Globus pallidus (tissue), 1 donor: ENCODE data around the gene RWDD4.

Experiments
- DNase-seq: peaks from one replicate; pipeline ENCODE4 v3.0.0-alpha.2; 2015; ENCODE audit warnings: low spot score

RWDD4 gene

GRCh38 chr4:183659029-183659871 is at the start of gene RWDD4, which contains the start of gene TRAPPC11:
RWDD4 (minus strand) TSS chr4:183659185; CDS start chr4:183658952, 233 bp downstream.
TRAPPC11 (plus strand) TSS chr4:183659293; CDS start chr4:183663868, 4,575 bp downstream.
- DNase-seq: peak; percentile 98

GRCh38 chr4:183702492-183702891 is 43.5 kb upstream of the RWDD4 start:
- no peak for DNase-seq

- no peak for DNase-seq
These were observed 41.4 kb upstream of the RWDD4 start for GRCh38 chr4:183700407-183700806.

GRCh38 chr4:183698909-183699308 is 39.9 kb upstream of the RWDD4 start:
- no peak for DNase-seq

GRCh38 chr4:183691897-183692296 is 32.9 kb upstream of the RWDD4 start:
- DNase-seq: no peak

- DNase-seq: no peak
These were observed 32.0 kb upstream of the RWDD4 start for GRCh38 chr4:183691006-183691405.

- no peak for DNase-seq
These were observed 29.2 kb upstream of the RWDD4 start for GRCh38 chr4:183688216-183688615.

- no peak for DNase-seq
These were observed 27.5 kb upstream of the RWDD4 start for GRCh38 chr4:183686461-183686860.

GRCh38 chr4:183681119-183681518 is 22.1 kb upstream of the RWDD4 start:
- DNase-seq: no peak

- no peak for DNase-seq
These were observed 16.6 kb upstream of the RWDD4 start for GRCh38 chr4:183675625-183676024.

- DNase-seq: no peak
These were observed 15.2 kb upstream of the RWDD4 start for GRCh38 chr4:183674153-183674552.

GRCh38 chr4:183670960-183671555 is 12.1 kb upstream of the RWDD4 start:
- no peak for DNase-seq

- DNase-seq: no peak
These were observed 11.3 kb upstream of the RWDD4 start for GRCh38 chr4:183670251-183670650.

GRCh38 chr4:183666088-183666487 is 7.1 kb upstream of the RWDD4 start:
- no peak for DNase-seq

GRCh38 chr4:183659872-183660242 is 872 bp upstream of the RWDD4 start:
- peak; percentile 5 for DNase-seq

GRCh38 chr4:183658362-183659028 is 490 bp downstream of the RWDD4 start:
- peak; percentile 17 for DNase-seq

GRCh38 chr4:183657564-183657963 is 1.4 kb downstream of the RWDD4 start:
- DNase-seq: no peak

GRCh38 chr4:183645326-183645725 is 13.7 kb downstream of the RWDD4 start:
- DNase-seq: no peak

- no peak for DNase-seq
These were observed 19.7 kb downstream of the RWDD4 start for GRCh38 chr4:183639291-183639690.

- DNase-seq: no peak
These were observed 20.5 kb downstream of the RWDD4 start for GRCh38 chr4:183638436-183638835.

- DNase-seq: no peak
These were observed 21.5 kb downstream of the RWDD4 start for GRCh38 chr4:183637461-183637860.

- no peak for DNase-seq
These were observed 22.1 kb downstream of the RWDD4 start for GRCh38 chr4:183636923-183637322.

GRCh38 chr4:183636503-183636902 is 22.5 kb downstream of the RWDD4 start:
- no peak for DNase-seq
